LoVo (cell line): ENCODE data around the gene MRPL10.

ENCODE experiments used
- DNase-seq: peaks from one replicate; pipeline ENCODE4 v3.0.0-alpha.2; 2016; ENCODE audit warnings: low spot score

MRPL10 gene

GRCh38 chr17:47831003-47831933 is at the start of gene MRPL10, which contains the start of gene LRRC46:
Gene MRPL10, minus strand, starts transcription at chr17:47831541. Its CDS starts 30 bp downstream, at chr17:47831511.
Gene LRRC46, plus strand, starts transcription at chr17:47831670. Its CDS starts 320 bp downstream, at chr17:47831990.
- peak; percentile 97 for DNase-seq

- no peak for DNase-seq
Observed at GRCh38 chr17:47879776-47880454, 48.6 kb upstream of the MRPL10 start.

GRCh38 chr17:47879028-47879585 is 47.8 kb upstream of the MRPL10 start:
- no peak for DNase-seq

GRCh38 chr17:47878203-47879027 is 47.1 kb upstream of the MRPL10 start:
- DNase-seq = no peak

- DNase-seq = no peak
Observed at GRCh38 chr17:47877368-47878034, 46.2 kb upstream of the MRPL10 start.

GRCh38 chr17:47875011-47875985 is 44.0 kb upstream of the MRPL10 start:
- no peak for DNase-seq

GRCh38 chr17:47873200-47874090 is 42.1 kb upstream of the MRPL10 start:
- no peak for DNase-seq

GRCh38 chr17:47872651-47873161 is 41.4 kb upstream of the MRPL10 start:
- no peak for DNase-seq

GRCh38 chr17:47872019-47872650 is 40.8 kb upstream of the MRPL10 start:
- DNase-seq = no peak

GRCh38 chr17:47871048-47871447 is 39.7 kb upstream of the MRPL10 start:
- no peak for DNase-seq

GRCh38 chr17:47870056-47870455 is 38.7 kb upstream of the MRPL10 start:
- no peak for DNase-seq

GRCh38 chr17:47869114-47869513 is 37.8 kb upstream of the MRPL10 start:
- DNase-seq = no peak

GRCh38 chr17:47867813-47868533 is 36.6 kb upstream of the MRPL10 start:
- no peak for DNase-seq

- no peak for DNase-seq
Observed at GRCh38 chr17:47866941-47867340, 35.6 kb upstream of the MRPL10 start.

- no peak for DNase-seq
Observed at GRCh38 chr17:47864791-47865216, 33.5 kb upstream of the MRPL10 start.

GRCh38 chr17:47862621-47863440 is 31.5 kb upstream of the MRPL10 start:
- peak; percentile 41 for DNase-seq

- DNase-seq = no peak
Observed at GRCh38 chr17:47860386-47860785, 29.0 kb upstream of the MRPL10 start.
